ENCODE data around the gene STOML1. TPM values are rescaled to one million over a fixed set of nuclear protein-coding genes. Genes with fewer than 3 reads are reported as not detected.

Gene STOML1
- total and polyA plus RNA-seq, 9 of the 15 experiments (the other 6 are each of a cell fraction or from before 2014, with no cell fraction given) = 0.25 to 9.7 (median 4.6) TPM

GRCh38 chr15:73957785-73958184, 34.3 kb downstream of the STOML1 start:
- Histone ChIP-seq H3K27ac (ENCODE audit: extremely low read depth, low read depth, low read length) (no peak overlapping the region), H3K9me1 (ENCODE audit: control insufficient read depth, insufficient read depth, low read length) (peaks cover 2% of the 10 kb centered on the region), H3K4me2 (ENCODE audit: insufficient read depth, low read length) (no peak overlapping the region), H3K36me3 (ENCODE audit: control insufficient read depth, insufficient read depth, low read length) (no peaks in the 10 kb centered on the region), H4K20me1 (replicated peaks; ENCODE audit: control insufficient read depth, insufficient read depth, low read length) (peaks cover 5% of the 10 kb centered on the region; the same call in 1 of the 2 replicates), H3K9ac (ENCODE audit: insufficient read depth in 1 of 2, low read depth in 2 of 2, low read length in 2 of 2) (no peak overlapping the region), H3K4me3 (no peak overlapping the region), H3K79me2 (ENCODE audit: control insufficient read depth, insufficient read depth, low read length) (no peaks in the 10 kb centered on the region), H3K27me3 (ENCODE audit: control insufficient read depth in 2 of 2, insufficient read depth in 2 of 2, low read length in 2 of 2) (peaks cover 9 to 52% of the 10 kb centered on the region in 2 experiments; a peak in 3 of 5 replicates), H3K4me1 (replicated peaks in 1 of 2; ENCODE audit: control insufficient read depth in 2 of 2, insufficient read depth in 2 of 2, low read length in 2 of 2) (peaks cover 0 to 6% of the 10 kb centered on the region in 2 experiments; a peak in 1 of 5 replicates), H3K9me3 (replicated peaks; ENCODE audit: control insufficient read depth, insufficient read depth, low read depth, low read length) (no peaks in the 10 kb centered on the region), H2AFZ (ENCODE audit: low read depth, low read length) (no peak overlapping the region)
- BruUV-seq (replicated peaks) = no TSS peak
- 3% methylated on average over 2 of the region's 2 CpGs for WGBS (ENCODE audit: insufficient coverage, low coverage, missing lambda C conversion rate)
- POLR2A ChIA-PET = interaction anchor here (0.6 to 0.7 kb wide), 2 partner anchors 202 to 274 kb away, joined by 3 read pairs; no protein-coding TSS in a partner anchor
- no peak for ATAC-seq
- intact Hi-C loops (cut with micrococcal nuclease) (no loop called here), in situ Hi-C loops (cut with MboI) (loop anchor here (10.0 to 25.0 kb wide), 2 partner anchors 367 to 1330 kb away; partner anchors contain the start of gene GOLGA6D)
- no peak for DNase-seq (ENCODE audit: extremely low read depth in 1 of 4, low spot score in 3 of 4)
- peak; percentile 26; the same call in 1 of the 2 replicates for TF ChIP-seq USF2 (CRISPR knock-in tag; IDR thresholded peaks at IDR 0.05)
- TF ChIP-seq RBM25 (IDR thresholded peaks at IDR 0.05; ENCODE audit: low read depth, low read length, severe bottlenecking) = no peak
- TF ChIP-seq BCOR (IDR thresholded peaks at IDR 0.05) = 0 out of 2 replicates have a peak, but pooled peaks have one; percentile 16
- TF ChIP-seq TFE3 (CRISPR knock-in tag; IDR thresholded peaks at IDR 0.05) = peak; percentile 81
- CTCF ChIA-PET (ENCODE audit: low intra/inter-chr PET ratio) = no interaction called here
- no peak for FAIRE-seq
